Sigmoid colon (tissue), 7 donors: ENCODE results near the gene GPATCH8. TPM values are rescaled to one million over a fixed set of nuclear protein-coding genes. Genes with fewer than 3 reads are reported as not detected.
A peak's percentile ranks its signal among the peaks of the same experiment; 100 is the strongest.

Source experiments
- DNase-seq: peaks from one replicate; pipeline ENCODE4 v3.0.0-alpha.2; 2019
- H3K27ac ChIP-seq, 4 donors: fragments of 200-600 bp; sonication (generic); one replicate each; pipeline ENCODE4 v1.5.1; 2016 to 2019; ENCODE audit warnings: mild to moderate bottlenecking in 1 of 4
- H3K27me3 ChIP-seq, 3 donors: fragments of 200-600 bp; sonication (generic); one replicate each; pipeline ENCODE4 v1.5.1; 2019; ENCODE audit warnings: mild to moderate bottlenecking in 1 of 3
- H3K36me3 ChIP-seq, 4 donors: fragments of 200-600 bp; sonication (generic); one replicate each; pipeline ENCODE4 v1.5.1; 2016 to 2019
- H3K4me1 ChIP-seq, 4 donors: fragments of 200-600 bp; sonication (generic); one replicate each; pipeline ENCODE4 v1.5.1; 2017 to 2019
- H3K4me3 ChIP-seq, 4 donors: fragments of 200-600 bp; sonication (generic); one replicate each; pipeline ENCODE4 v1.5.1; 2017 to 2019; ENCODE audit warnings: mild to moderate bottlenecking in 2 of 4, moderate library complexity in 1 of 4
- H3K9me3 ChIP-seq, 4 donors: fragments of 200-600 bp in 3 of 4; sonication (generic) in 3 of 4; one replicate each; pipeline versions ENCODE4 v1.5.1 to v1.6.1; 2013 to 2019
- EP300 ChIP-seq, 4 donors: sonication (generic); formaldehyde crosslinking; IDR thresholded peaks; one replicate each; pipeline ENCODE4 v1.6.1; 2017; ENCODE audit warnings: antibody characterized with exemption in 4 of 4
- POLR2A ChIP-seq, 2 donors: fragments of 450-650 bp; IDR thresholded peaks; one replicate each; pipeline ENCODE4 v1.6.1; 2016; ENCODE audit warnings: antibody characterized with exemption in 2 of 2, mild to moderate bottlenecking in 2 of 2, moderate library complexity in 2 of 2
- POLR2AphosphoS5 ChIP-seq, 4 donors: sonication (generic); formaldehyde crosslinking; IDR thresholded peaks; one replicate each; pipeline ENCODE4 v1.6.1; 2017; ENCODE audit warnings: antibody characterized with exemption in 4 of 4
- WGBS, 2 donors: extraction: QIAGEN DNeasy Blood & Tissue Kit; methylation state at CpG; one replicate each; pipeline ENCODE4 v1.1.7; 2013; 5-methylcytosine and 5-hydroxymethylcytosine counted together
- intact Hi-C: fragments of 100-400 bp; cut with DNase I; formaldehyde crosslinking; loops from one replicate; pipeline ENCODE4 v1.15.1; 2023
- polyA plus RNA-seq, 3 donors: library from polyadenylated mRNA; stranded (reverse); fragments of 200-250 nt; gene quantifications; one replicate each; pipeline ENCODE4 v1.2.3, GENCODE V29; 2013
- total RNA-seq, 4 donors: library from RNA; depleted of rRNA; stranded (reverse); fragments of >200 nt; gene quantifications; one replicate each; pipeline ENCODE4 v1.1.0, GENCODE V29; 2016
- TF ChIP-seq, protein P1 (sequence below), 4 experiments: fragments of 450-650 bp in 3 of 4; fragments of 200-600 bp in 1 of 4; IDR thresholded peaks; one replicate each; pipeline ENCODE4 v1.5.1; 2016 to 2019; ENCODE audit warnings: antibody characterized with exemption in 4 of 4, mild to moderate bottlenecking in 3 of 4, moderate library complexity in 2 of 4
- donor health status: healthy with polysubstance abuse.
- donor health status: Bipolar disorder and iron deficiency.
- donor health status: healthy.

Gene GPATCH8
- total and polyA plus RNA-seq, 7 donors, result 4.8 to 43.2 (median 27.5) TPM

- Histone ChIP-seq H3K27me3 (peaks cover 0 to 14% (median 0%) of the 10 kb centered on the region in 3 donors), H3K4me3 (no peak overlapping the region), H3K27ac (no peak overlapping the region), H3K9me3 (no peaks in the 10 kb centered on the region), H3K36me3 (peaks cover 0 to 2% (median 0%) of the 10 kb centered on the region in 4 donors), H3K4me1 (peaks cover 0 to 17% (median 14%) of the 10 kb centered on the region in 4 donors)
- intact Hi-C loops, result no loop called here
- 78 to 93% methylated on average over 9 of the region's 9 CpGs for WGBS, 2 donors
- TF ChIP-seq EP300 (IDR thresholded peaks at IDR 0.05), result no peak
- TF ChIP-seq, protein P1, sequence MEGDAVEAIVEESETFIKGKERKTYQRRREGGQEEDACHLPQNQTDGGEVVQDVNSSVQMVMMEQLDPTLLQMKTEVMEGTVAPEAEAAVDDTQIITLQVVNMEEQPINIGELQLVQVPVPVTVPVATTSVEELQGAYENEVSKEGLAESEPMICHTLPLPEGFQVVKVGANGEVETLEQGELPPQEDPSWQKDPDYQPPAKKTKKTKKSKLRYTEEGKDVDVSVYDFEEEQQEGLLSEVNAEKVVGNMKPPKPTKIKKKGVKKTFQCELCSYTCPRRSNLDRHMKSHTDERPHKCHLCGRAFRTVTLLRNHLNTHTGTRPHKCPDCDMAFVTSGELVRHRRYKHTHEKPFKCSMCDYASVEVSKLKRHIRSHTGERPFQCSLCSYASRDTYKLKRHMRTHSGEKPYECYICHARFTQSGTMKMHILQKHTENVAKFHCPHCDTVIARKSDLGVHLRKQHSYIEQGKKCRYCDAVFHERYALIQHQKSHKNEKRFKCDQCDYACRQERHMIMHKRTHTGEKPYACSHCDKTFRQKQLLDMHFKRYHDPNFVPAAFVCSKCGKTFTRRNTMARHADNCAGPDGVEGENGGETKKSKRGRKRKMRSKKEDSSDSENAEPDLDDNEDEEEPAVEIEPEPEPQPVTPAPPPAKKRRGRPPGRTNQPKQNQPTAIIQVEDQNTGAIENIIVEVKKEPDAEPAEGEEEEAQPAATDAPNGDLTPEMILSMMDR (IDR thresholded peaks at IDR 0.05), result no peak
- no peak for TF ChIP-seq POLR2A (IDR thresholded peaks at IDR 0.05)
- no peak for TF ChIP-seq POLR2AphosphoS5 (IDR thresholded peaks at IDR 0.05)
- no peak for DNase-seq
Observed at GRCh38 chr17:44358066-44358465, 145.1 kb downstream of the GPATCH8 start.

- DNase-seq, result no peak
- Histone ChIP-seq H3K36me3 (peaks cover 0 to 20% (median 15%) of the 10 kb centered on the region in 4 donors), H3K27ac (no peak overlapping the region), H3K9me3 (no peaks in the 10 kb centered on the region), H3K4me1 (peaks cover 0 to 7% (median 6%) of the 10 kb centered on the region in 4 donors), H3K4me3 (no peak overlapping the region), H3K27me3 (no peaks in the 10 kb centered on the region)
- TF ChIP-seq, protein P1 (IDR thresholded peaks at IDR 0.05), result no peak
- TF ChIP-seq POLR2A (IDR thresholded peaks at IDR 0.05), result no peak
- TF ChIP-seq EP300 (IDR thresholded peaks at IDR 0.05), result no peak
- TF ChIP-seq POLR2AphosphoS5 (IDR thresholded peaks at IDR 0.05), result no peak
- 37 to 79% methylated on average over 11 of the region's 11 CpGs for WGBS, 2 donors
- intact Hi-C loops, result no loop called here
Observed at GRCh38 chr17:44356241-44356640, 147.0 kb downstream of the GPATCH8 start.

DNA sequence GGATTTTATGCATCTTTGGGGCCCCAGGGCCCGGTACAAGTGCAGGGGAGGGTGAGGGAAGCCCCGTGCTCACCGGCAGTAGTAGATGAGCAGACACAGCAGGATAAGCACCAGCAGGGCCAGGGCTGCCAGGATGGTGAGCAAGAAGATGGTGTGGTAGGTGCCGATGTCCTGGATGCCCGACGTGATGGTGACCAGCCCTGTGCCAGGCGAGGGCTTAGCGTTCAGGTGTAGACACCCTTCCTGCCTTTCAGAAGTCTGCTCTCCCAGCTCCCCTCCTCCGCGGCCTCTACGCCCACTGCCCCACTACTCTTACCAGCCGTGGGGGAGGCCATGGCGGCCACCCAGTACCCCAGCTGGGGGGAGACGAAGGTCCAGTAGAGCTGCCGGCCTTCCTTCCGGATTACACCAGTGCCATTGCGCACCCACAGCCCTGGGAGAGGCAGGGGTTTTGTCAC is 147.5 kb downstream of the GPATCH8 start:
- WGBS, 2 donors, result 84 to 86% methylated on average over 17 of the region's 17 CpGs
- DNase-seq, result no peak
- TF ChIP-seq POLR2AphosphoS5 (IDR thresholded peaks at IDR 0.05) (no peak), EP300 (IDR thresholded peaks at IDR 0.05) (no peak)
- TF ChIP-seq, protein P1 (IDR thresholded peaks at IDR 0.05), result no peak
- Histone ChIP-seq H3K36me3 (peaks cover 0 to 26% (median 20%) of the 10 kb centered on the region in 4 donors), H3K4me1 (peaks cover 0 to 7% (median 6%) of the 10 kb centered on the region in 4 donors), H3K9me3 (no peaks in the 10 kb centered on the region), H3K27ac (no peak overlapping the region), H3K27me3 (no peaks in the 10 kb centered on the region), H3K4me3 (no peak overlapping the region)
- intact Hi-C loops, result no loop called here

- intact Hi-C loops, result no loop called here
- DNase-seq, result no peak
Observed at GRCh38 chr17:44354582-44355561, 148.3 kb downstream of the GPATCH8 start.

DNA sequence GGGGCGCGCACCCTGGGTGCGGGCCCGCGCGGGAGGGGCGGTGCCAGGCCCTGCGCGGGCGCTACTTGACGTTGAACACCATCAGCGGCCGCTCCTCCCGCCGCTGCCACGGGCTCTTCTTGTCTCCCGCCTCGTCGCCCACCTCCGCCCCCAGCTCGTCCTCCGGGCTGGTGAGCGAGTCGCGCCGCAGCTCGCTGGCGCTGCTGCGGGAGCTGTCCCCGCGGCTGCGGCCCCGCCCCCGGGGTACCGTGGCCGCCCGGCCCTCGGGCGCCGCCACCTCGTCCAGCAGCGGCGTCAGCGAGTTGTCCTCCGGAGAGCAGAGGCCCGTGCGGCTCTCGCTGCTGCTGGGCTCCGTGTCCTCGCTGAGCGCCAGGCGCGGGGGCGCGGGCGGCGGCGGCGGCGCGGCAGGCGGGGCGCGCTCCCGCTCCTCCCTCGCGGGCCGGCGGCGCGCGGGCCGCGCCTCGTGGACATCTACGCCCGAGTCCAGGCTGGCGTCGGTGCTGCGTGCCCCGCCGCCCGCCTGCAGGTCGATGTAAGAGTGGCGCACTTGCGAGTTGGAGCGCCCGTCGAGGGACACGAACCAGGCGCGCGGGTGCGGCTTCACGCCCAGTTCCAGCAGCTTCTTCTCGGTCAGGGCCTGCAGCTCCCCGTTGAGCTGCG is 149.4 kb downstream of the GPATCH8 start:
- intact Hi-C loops, result no loop called here
- Histone ChIP-seq H3K36me3 (peaks cover 0 to 43% (median 29%) of the 10 kb centered on the region in 4 donors), H3K27ac (peak overlapping the region in 3 of 4 donors; percentile 44 to 58 (median 53)), H3K4me3 (peak overlapping the region in 3 of 4 donors; percentile 37 to 52 (median 50)), H3K27me3 (no peaks in the 10 kb centered on the region), H3K9me3 (no peaks in the 10 kb centered on the region), H3K4me1 (peaks cover 0 to 7% (median 6%) of the 10 kb centered on the region in 4 donors)
- 16 to 27% methylated on average over 98 of the region's 98 CpGs for WGBS, 2 donors
- TF ChIP-seq POLR2A (IDR thresholded peaks at IDR 0.05), result no peak
- no peak for TF ChIP-seq POLR2AphosphoS5 (IDR thresholded peaks at IDR 0.05)
- TF ChIP-seq, protein P1 (IDR thresholded peaks at IDR 0.05), result no peak
- no peak for TF ChIP-seq EP300 (IDR thresholded peaks at IDR 0.05)
- DNase-seq, result no peak

More at GRCh38 chr17:44354582-44355561, 148.3 kb downstream of the GPATCH8 start:
- Histone ChIP-seq H3K9me3 (no peaks in the 10 kb centered on the region), H3K4me3 (peak overlapping the region in 2 of 4 donors; percentile 37 to 52), H3K27ac (no peak overlapping the region), H3K36me3 (peaks cover 0 to 34% (median 26%) of the 10 kb centered on the region in 4 donors), H3K27me3 (no peaks in the 10 kb centered on the region), H3K4me1 (peaks cover 0 to 7% (median 6%) of the 10 kb centered on the region in 4 donors)
- 36 to 44% methylated on average over 77 of the region's 77 CpGs for WGBS, 2 donors
- no peak for TF ChIP-seq POLR2AphosphoS5 (IDR thresholded peaks at IDR 0.05)
